HG03139 (cell line): Measurements from ENCODE around the gene NR1H3.
"Not testable (repeated sequence)": the region's sequence is repeated elsewhere in the genome, so short reads cannot be mapped to it uniquely, and the experiment has no call there.

Source experiments
- ATAC-seq: cut with Tn5 transposase; IDR thresholded peaks from one replicate; pipeline ENCODE4 v1.9.1; 2021; ENCODE audit not compliant: unreplicated experiment

NR1H3 gene

DNA sequence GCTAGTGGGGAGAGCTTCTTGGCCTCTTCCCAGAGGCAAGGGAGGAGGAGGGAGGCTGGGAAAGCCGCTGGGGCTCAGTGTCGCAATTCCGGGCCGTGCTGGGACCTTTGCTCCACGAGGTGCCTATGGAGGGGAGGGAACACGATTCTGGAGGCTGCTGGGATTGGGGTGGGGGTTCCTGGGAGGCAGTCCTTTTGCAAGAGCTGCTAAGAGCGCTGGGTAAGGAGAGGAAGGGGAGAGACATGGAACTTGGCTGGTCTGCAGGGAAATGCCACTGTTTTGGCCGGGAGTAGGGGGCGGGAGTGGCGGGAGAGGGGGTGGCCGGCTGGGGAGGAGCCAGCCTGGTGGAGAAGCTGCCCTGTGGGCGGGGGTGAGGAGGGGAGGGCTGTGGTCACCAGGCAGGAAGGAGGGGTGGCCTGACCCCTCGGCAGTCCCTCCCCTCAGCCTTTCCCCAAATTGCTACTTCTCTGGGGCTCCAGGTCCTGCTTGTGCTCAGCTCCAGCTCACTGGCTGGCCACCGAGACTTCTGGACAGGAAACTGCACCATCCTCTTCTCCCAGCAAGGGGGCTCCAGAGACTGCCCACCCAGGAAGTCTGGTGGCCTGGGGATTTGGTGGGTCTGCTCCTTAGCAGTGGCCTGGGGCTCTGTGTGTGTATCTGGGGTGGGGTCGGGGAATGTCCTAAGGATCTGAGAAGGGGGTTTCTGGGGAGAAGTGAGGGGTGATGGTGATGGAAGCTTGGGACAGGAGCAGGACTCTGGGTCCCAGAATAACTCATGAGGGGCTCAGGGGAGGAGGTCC, at the start of gene NR1H3:
Gene NR1H3 (plus strand): TSS at position 480 of the 800 bp plus-strand sequence. CDS start 1,221 bp downstream, outside the sequence.
- no peak for ATAC-seq

DNA sequence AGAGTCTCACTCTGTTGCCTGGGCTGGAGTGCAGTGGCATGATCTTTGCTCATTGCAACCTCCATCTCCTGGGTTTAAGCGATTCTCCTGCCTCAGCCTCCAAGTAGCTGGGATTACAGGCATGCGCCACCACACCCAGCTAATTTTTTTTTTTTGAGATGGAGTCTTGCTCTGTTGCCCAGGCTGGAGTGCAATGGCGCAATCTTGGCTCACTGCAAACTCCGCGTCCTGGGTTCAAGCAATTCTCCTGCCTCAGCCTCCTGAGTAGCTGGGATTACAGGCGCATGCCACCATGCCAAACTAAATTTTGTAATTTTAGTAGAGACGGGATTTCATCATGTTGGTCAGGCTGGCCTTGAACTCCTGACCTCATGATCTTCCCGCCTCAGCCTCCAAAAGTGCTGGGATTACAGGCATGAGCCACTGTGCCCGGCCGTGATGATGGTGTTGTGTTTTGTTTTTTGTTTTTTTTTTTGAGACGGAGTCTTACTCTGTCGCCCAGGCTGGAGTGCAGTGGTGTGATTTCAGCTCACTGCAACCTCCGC, 49.7 kb upstream of the NR1H3 start:
- ATAC-seq = not testable (repeated sequence)

DNA sequence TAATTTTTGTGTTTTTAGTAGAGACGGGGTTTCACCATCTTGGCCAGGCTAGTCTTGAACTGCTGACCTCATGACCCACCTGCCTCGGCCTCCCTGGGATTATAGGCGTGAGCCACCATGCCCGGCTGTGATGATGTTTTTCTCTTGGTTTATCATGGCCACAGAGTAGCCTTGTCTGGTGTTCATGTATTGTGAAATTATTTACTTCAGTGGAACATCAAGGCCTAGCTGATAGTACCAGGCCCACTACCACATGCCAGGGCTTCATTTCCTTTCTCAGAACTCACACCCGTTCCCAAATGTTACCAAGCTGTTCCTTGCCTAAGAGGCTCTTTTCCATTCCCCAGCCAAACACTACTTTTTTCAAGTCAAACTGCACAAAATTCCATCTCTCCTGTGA, 49.2 kb upstream of the NR1H3 start:
- ATAC-seq = no peak

DNA sequence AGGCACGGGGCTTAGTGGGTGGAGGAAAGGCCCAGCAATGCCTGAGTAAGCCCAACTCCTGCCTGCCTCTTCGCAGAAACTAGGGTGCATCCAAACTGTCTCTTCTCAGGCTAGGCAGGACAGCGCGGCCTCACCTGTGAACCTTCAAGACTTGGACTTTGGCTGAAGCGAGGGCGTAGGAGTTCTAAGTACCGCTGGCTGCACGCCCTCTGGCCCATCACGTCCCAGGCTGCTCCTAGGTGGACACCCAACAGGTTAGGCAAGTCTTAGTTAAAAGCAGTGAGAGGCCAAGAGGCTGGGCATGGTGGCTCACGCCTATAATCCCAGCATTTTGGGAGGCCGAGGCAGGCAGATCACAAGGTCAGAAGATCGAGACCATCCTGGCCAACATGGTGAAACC, 44.9 kb upstream of the NR1H3 start:
- no peak for ATAC-seq

DNA sequence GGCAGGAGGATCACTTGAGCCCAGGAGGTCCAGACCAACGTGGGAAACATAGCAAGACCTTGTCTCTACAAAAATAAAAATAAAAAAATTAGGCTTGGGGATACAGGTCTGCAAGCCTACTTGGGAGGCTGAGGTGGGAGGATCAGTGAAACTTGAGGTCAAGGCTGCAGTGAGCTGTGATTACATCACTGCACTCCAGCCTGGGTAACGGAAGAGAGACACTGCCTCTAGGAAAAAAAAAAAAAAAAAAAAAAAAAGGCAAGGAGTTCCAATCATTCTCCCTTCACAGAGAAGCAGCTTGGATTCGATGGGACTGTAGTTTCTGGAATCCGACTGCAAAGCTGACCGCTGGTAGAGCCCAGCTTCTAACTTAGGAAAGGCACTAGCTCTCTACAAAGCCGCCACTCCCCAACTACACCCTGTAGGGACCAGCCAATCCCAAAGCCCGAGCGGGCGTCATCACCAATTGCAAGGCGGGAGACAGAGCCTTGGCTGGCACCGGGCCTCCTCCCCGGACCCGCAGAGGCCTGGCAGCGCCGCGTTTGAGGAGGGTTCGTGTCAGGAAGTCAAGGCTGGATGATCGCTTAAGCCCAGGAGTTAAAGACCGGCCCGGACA, 43.7 kb upstream of the NR1H3 start:
- ATAC-seq = peak; percentile 49

DNA sequence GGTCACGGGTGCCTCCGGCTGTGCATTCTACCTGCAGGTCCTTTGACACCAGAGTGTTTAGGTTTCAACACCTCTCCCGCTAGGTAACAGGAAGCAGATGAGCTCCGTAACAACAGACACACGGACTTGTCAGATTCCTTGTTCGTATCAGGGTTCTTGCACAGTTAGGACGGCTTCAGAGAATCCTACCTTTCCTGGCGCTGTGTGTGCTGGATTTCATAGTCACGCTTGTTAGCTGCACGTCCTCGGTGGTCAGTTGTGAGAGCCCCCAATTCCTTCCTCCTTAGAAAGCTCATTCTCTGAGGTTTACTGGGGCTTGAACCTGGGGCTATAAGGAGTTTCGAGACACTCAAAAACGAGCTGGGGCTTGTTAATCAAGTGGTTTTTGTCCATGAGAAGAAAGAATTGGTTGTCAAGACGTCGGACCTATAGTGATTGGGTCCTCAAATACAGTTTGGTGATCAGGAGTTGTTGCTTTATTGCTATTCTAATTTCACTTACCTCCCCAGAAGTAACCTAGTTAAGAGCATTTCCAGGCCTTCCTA, 42.4 kb upstream of the NR1H3 start:
- no peak for ATAC-seq

DNA sequence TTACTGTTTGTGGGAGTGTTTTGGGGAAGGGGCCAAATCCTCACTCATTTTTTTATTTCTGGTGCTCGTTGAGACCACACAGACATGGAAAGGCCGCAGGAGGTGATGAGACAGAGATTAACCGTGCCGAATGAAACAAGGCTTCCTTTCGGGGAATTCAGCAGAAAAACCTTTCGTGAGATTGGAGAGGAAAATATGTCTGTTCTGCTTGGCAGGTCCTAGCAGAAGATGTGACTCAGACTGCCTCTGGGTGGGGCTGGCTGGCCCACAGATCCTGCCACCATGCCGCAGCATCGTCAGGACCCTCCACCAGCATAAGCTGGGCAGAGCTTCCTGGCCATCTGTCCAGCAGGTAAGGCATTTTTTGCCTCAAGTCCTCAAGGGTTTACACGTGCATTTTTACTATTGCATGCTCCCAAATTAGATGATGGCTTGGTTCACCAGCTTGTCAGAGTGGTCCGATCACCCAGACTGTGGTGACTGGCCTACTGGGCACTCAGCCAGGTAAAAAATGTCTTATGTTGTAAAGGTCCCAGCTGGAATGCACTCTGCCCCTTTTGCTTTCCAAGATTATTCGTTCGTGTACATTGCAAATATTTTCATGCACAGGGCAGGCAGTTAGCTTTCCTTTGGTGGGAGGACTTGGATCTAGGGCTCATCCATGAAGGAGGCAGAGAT, 41.5 kb upstream of the NR1H3 start:
- ATAC-seq = no peak

DNA sequence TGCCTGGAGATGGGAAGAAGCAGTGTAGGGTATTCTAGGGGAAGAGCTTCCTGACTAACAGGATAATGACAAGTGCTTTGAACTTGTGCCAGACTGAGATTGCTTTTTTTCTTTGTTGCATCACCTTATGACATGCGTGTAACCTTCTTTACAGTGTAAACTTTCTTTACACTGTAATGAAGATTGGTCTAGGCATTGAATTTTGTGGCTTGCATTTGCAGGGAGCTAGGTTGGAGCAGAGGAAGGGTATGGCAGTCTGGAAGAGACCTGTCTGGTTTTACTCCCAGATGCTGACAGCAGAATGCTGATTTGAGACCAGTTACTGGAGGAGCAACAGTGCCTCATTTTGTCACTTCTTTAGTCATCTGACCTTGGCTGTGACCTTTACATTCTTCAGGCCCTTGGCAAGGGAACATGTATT, 37.4 kb upstream of the NR1H3 start:
- no peak for ATAC-seq

DNA sequence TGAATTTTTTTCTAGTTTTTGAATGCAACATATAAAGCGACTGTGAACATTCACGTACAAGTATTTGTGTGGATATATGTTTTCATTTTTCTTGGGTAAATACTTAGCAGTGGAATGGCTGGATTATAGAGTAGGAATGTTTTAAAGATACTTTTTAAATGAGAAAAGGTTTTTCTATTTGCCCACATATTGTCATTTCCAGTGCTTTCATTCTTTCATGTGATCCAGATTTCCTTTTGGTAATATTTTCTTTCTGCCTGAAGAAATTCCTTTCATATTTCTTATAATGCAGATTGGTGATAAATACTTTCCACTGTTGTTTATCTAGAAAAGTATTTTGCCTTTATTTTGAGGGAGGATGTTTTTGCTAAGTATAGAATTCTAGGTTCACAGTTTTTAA, 35.1 kb upstream of the NR1H3 start:
- no peak for ATAC-seq

DNA sequence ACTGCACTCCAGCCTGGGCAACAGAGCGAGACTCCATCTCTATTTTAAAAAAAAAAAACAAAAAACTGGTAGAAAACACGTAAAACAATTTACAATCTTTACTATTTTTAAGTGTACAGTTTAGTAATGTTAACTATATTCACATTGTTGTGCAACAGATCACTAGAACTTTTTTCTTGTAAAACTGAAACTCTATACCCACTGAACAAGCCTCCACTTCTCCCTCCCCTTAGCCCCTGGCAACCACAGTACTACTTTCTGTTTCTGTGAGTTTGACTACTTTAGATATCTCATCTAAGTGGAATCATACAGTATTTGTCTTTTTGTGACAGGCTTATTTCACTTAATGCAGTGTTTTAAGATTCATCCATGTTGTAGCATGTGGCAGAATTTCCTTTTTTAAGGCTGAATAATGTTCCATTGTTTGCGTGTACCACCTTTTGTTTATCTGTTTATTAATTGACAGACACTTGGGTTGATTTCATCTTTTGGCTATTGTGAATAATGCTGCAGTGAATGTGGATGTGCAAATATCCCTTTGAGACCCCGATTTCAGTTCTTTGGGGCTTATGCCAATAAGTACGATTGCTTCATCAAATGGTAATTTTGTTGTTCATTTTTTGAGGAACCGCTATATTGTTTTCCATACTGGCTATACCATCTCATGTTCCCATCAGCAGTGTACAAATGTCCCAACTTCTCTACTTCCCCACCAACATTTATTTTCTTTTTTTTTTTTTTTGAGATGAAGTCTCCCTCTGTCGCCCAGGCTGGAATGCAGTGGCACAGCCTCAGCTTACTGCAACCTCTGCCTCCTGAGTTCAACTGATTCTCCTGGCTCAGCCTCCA, 32.0 kb upstream of the NR1H3 start:
- peak; percentile 82 for ATAC-seq

DNA sequence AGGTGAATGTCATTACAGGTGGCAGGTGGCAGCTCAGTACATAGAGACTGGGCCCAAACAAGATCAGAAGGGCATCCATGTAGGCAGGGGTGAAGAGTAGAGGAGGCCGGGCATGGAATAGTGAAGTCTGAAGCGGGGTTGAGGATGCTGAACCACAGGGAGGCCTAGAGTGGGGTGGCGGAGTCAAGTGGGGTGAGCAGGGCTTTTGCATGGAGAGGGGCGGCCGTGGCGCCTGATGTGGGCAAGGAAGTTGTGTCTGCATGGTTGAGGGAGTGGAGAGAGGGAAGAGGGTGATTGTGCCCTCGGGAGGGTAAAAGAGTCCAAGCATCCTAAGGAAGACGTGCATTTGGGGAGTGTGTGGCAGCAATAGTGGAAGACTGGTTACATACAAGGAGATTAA, 28.6 kb upstream of the NR1H3 start:
- no peak for ATAC-seq

DNA sequence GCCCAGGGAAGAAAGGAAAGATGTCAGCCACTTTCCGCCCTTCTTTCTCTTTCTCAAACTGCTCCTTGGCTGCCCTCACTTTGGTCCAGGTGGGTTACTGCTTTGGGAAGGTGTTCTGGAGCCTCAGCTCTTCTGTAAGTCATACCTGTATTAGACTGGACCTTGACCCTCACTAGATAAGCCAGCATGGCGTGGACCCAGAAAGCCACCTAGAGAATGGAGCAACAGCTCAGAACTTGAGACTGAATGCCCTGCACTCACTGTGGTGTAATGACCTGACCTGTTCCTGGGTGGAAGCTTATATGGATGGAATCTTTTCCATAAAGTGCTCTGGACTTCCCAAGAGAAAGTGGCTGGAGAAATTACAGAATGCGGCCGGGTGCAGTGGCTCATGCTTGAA, 24.7 kb upstream of the NR1H3 start:
- ATAC-seq = no peak

DNA sequence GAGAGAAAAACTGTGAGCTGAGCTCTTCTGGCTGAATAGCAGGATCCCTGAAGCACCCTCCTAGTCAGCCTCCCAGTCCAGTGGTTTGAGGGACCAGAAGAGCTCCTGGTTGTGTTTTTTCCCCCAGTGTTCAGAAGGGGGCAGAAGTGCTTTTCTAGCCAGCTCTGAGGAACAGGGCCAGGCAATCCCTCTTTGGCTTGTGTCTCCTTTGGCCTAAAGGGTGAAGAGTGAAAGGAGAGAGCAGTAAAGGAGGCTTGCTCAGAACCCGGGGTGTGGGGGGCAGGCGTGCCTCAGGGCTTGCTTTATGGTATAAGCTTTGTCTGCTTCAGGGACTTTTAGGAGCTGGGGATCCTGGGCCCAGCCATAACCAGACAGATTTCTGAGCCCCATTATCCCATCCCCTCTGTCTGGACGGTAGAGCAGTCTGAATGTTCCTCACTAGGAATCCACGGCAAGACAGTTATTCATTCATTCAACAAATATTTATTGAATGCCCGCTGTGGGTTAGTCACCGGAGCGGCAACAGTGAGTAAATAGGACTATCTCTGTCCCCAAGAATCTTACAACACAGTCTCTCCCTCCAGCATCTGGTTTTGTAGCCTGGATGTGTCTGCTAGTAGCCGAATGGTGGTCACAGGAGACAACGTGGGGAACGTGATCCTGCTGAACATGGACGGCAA, 23.7 kb upstream of the NR1H3 start:
- ATAC-seq = no peak

DNA sequence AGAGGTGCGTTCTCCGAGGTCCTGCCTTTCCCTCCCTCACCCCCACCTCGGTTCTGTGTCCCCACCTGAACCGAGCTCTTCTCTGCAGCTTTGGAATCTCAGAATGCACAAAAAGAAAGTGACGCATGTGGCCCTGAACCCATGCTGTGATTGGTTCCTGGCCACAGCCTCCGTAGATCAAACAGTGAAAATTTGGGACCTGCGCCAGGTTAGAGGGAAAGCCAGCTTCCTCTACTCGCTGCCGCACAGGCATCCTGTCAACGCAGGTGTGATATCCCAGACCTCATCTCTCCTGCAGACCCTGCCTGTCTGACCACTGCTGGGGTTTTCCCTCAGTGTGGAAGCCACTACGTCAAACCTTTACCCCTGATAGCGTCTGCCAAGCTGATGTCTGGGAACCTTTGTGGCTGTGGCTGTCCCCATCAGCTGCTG, 23.1 kb upstream of the NR1H3 start:
- no peak for ATAC-seq

DNA sequence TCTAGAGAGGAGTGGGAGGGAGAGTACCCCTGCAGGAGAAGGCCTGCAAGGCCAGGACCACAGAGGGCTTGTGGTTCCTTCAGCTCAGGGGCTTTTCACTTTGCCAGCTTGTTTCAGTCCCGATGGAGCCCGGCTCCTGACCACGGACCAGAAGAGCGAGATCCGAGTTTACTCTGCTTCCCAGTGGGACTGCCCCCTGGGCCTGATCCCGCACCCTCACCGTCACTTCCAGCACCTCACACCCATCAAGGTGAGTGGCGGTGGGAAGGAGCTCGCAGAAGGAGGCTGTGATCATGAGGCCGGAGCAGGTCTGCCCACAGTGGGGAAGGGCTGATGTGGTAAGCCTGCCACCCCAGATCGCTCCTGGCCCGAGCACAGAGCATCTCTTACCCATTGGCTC, 22.6 kb upstream of the NR1H3 start:
- ATAC-seq = no peak

DNA sequence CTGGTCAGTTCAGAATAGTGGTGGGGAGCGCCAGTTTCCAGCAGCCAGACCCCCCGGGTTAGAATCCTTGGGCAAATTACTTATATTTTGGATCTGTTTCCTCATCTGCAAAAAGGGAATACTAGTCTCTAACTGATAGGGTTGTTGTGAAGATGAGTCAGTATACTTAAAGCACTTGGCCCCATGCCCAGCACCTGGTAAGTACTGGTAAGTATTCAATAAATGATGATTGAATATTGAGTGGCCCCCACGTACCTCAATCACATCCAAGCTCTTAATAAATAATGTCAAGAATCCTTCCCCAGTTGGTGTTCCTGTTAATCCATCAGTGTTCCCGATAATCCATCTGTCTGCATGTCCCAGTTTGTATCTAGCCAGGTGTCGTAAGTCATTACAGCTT, 21.3 kb upstream of the NR1H3 start:
- no peak for ATAC-seq

DNA sequence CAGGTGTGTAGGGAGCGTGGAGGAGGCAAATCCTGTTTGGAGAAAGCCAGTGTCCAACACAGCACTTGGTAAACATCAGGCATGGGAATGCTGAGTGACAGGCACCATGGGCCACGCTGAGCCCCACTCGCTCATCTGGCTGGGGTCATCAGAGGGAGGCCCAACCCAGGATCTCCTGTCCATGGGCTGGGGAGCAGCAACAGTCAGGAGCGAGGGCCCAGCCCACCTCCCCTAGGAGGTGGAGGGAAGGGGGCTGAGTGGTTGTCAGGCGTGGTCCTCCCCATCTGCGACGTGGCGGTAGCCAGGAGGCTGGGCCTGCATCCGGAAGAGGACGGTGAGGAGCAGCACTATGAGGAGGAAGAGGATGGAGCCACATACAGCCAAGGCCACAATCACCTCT, 17.9 kb upstream of the NR1H3 start:
- no peak for ATAC-seq

DNA sequence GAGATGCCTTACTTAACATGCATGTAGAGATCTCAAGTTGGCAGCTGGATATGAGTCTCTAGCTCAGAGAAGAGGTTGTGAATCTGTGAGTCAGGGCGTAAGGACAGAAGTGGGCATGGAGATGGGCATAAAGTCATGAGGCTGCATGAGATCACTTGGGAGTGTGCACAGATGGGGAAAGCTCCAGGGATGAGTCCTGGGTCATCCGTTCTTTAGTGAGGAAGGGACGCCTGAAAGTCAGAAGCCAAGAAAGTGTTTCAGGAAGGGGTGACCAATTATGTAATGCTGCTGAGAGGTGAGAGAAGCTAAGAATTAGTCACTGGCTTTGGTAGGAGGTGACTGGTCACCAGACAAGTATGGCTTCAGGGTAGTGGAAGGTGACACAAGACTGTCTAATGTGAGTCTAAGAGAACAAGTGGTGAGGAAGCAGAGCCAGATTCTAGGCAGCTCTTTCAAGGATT, 15.9 kb upstream of the NR1H3 start:
- ATAC-seq = no peak

DNA sequence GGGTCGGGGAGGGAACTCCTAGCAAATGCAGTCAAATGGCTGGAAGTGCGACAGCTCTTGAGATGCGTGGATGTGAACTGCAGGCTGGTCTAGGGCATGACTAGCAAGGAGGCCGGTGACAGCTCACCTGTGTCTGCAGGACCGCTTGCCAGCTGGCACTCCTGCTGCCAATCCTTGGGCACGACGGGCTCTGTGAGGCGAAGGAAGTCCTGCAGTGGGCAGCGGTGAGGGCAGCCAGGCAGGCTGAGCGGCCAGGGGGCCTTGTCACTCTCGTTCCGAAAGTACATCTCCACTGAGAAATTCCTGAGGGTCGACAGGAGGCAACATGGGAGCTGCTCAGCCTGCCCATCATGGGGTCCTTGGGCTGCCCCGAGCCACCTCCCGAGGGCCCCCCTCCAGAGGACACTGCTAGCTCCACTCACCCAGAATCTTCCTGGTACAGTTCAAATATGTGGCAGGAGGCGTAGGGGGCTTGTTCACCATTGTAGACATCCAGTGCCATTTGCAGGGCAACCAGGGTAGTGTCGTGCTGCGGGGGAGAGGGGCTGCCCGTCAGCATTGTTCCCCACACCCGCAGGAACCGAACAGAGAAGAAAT, 15.1 kb upstream of the NR1H3 start:
- ATAC-seq = no peak

DNA sequence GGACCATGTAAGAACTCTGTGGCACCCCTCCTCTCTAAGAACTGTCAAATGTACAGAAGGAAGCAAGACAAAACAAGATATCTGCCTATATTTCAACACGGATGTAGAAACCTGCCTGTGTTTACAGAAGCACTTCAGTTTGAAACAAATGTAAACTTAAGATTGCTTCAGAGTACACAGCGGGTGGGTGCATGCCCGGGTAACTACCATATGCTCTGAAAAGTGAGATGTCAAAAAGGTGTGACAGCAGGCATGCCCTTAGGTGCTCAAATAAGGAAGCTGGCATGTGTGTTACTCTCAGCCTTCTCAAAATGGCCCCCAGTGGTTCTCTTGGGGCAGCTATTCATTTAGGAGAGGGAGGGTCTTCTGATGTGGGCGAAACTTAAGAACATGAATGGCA, 14.3 kb upstream of the NR1H3 start:
- ATAC-seq = no peak
